ENCODE results near the gene IFITM1. TPM values are rescaled to one million over a fixed set of nuclear protein-coding genes. Genes with fewer than 3 reads are reported as not detected.

The IFITM1 gene
- total RNA-seq, 1 donor: 276 TPM

GRCh38 chr11:288478-289397 is 25.1 kb upstream of the IFITM1 start, which contains the start of gene PGGHG:
PGGHG (plus strand) TSS chr11:289126; CDS start chr11:289817, 691 bp downstream.
- Histone ChIP-seq H3K27me3 (ENCODE audit: insufficient read depth, low read length) (peaks cover 10% of the 10 kb centered on the region), H3K4me3 (ENCODE audit: low read length) (peak within 1 kb of the TSS; percentile 57), H3K4me1 (ENCODE audit: insufficient read depth, low read length) (peaks cover 34% of the 10 kb centered on the region), H3K9me3 (ENCODE audit: low read depth, low read length) (no peaks in the 10 kb centered on the region)

- Histone ChIP-seq H3K4me3 (ENCODE audit: low read length) (no peak overlapping the region), H3K4me1 (ENCODE audit: insufficient read depth, low read length) (peaks cover 29% of the 10 kb centered on the region)
These were observed 24.5 kb upstream of the IFITM1 start for GRCh38 chr11:289398-289711.

DNA sequence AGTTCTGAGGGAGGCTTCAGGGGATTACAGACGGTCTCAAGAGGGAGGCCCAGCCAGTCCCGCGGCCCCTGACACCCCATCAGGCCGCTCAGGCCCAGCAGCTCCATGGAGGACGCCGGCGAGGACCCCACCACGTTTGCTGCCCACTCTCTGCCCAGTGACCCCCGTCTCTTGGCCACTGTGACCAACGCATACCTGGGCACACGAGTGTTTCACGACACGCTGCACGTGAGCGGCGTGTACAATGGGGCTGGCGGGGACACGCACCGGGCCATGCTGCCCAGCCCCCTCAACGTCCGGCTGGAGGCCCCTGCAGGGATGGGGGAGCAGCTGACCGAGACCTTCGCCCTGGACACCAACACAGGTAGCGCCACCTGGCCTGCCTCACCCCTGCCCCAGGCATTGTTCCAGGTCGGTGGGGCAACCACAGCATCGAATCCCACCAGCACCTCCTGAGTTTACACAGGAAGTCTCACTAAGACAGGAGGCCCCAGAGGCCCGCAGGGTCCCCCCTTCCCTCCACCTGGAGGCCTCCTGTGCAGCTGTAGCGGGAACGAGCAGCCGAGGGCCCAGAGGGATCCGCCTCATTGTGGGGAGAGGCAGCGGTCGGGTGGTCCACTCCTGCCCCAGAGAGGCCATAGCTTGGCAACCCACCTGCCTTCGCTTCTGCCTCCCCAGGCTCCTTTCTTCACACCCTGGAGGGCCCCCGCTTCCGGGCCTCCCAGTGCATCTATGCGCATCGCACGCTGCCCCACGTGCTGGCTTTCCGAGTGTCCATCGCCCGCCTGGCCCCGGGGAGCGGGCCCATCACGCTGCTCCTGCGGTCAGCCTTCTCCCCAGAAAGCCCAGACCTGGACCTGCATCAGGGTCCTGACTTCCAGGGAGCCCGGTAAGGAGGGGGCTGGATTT is 23.9 kb upstream of the IFITM1 start:
- H3K4me1 ChIP-seq (ENCODE audit: insufficient read depth, low read length): peaks cover 29% of the 10 kb centered on the region
- H3K4me3 ChIP-seq (ENCODE audit: low read length): no peak overlapping the region
- no peaks in the 10 kb centered on the region for H3K9me3 ChIP-seq (ENCODE audit: low read depth, low read length)
- peaks cover 10% of the 10 kb centered on the region for H3K27me3 ChIP-seq (ENCODE audit: insufficient read depth, low read length)

More at GRCh38 chr11:289398-289711, 24.5 kb upstream of the IFITM1 start:
- peaks cover 10% of the 10 kb centered on the region for H3K27me3 ChIP-seq (ENCODE audit: insufficient read depth, low read length)
- no peaks in the 10 kb centered on the region for H3K9me3 ChIP-seq (ENCODE audit: low read depth, low read length)

DNA sequence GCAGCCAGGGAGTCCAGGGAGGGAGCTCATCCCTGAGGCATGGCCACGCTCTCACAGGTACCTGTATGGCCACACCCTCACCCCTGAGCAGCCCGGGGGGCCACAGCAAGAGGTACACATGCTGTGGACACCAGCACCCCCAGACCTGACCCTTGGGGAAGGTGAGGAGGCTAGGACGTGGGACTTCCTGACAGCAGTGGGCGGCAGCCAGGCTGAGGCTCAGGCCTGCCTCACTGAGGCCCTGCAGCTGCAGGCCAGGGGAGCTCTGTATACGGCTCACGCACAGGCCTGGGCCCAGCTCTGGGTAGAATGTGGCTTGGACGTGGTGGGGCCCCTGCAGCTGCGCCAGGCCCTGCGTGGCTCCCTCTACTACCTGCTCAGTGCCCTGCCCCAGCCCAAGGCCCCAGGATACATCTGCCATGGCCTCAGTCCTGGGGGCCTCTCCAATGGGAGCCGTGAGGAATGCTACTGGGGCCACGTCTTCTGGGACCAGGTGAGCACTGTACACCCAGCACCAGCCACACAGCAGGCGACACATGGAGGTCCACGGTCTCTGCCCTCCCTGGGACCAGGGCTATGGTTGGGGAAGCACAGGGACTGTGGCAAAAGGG is 23.1 kb upstream of the IFITM1 start:
- no peak overlapping the region for H3K4me3 ChIP-seq (ENCODE audit: low read length)

DNA sequence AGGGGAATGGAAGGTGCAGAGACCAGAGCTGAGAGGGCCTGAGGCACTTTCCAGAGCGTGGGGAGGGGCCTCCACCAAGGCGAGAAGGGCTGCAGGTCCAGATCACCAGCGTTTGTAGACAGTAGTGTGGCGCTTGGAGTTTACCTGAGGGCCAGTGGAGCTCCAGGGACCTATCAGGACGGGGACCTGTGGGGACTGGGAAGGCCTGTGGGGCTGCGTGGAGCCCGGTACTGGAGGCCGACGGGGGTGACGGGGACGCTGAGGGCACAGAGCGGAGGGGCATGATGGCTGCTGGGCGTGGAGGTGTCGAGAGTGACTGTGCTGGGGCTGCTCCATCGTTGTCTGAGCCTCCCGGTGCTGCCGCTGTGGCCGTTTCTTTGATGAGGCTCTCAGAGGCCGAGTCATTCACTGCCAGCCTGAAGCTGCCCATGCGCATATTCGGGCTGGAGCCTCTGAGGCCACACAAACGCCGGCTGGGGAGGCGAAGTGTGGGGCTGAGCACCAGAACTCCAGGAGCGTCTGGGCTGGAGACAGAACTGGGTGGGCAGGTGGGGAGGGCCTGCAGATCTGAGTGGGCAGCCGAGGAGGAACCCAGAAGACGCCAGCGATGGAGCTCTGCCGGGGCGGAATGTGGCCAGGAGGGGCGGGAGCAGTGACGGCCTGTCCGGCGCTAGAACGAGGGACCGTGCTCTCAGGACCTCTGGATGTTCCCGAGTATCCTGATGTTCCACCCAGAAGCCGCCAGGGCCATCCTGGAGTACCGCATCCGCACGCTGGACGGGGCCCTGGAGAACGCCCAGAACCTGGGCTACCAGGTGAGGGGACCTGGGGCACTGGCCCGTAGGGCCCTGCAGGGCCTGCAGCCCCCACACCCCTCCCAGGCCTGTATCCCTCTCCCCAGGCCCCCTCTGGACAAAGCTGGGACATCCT is 22.3 kb upstream of the IFITM1 start:
- Histone ChIP-seq H3K27me3 (ENCODE audit: insufficient read depth, low read length) (peaks cover 10% of the 10 kb centered on the region), H3K4me1 (ENCODE audit: insufficient read depth, low read length) (peaks cover 29% of the 10 kb centered on the region), H3K9me3 (ENCODE audit: low read depth, low read length) (no peaks in the 10 kb centered on the region), H3K4me3 (ENCODE audit: low read length) (no peak overlapping the region)

More for the DNA sequence above, 23.1 kb upstream of the IFITM1 start:
- Histone ChIP-seq H3K9me3 (ENCODE audit: low read depth, low read length) (no peaks in the 10 kb centered on the region), H3K27me3 (ENCODE audit: insufficient read depth, low read length) (peaks cover 10% of the 10 kb centered on the region), H3K4me1 (ENCODE audit: insufficient read depth, low read length) (peaks cover 29% of the 10 kb centered on the region)

GRCh38 chr11:292211-293121 is 21.4 kb upstream of the IFITM1 start:
- peaks cover 31% of the 10 kb centered on the region for H3K4me1 ChIP-seq (ENCODE audit: insufficient read depth, low read length)
- H3K4me3 ChIP-seq (ENCODE audit: low read length): no peak overlapping the region
- H3K27me3 ChIP-seq (ENCODE audit: insufficient read depth, low read length): peaks cover 5% of the 10 kb centered on the region
- no peaks in the 10 kb centered on the region for H3K9me3 ChIP-seq (ENCODE audit: low read depth, low read length)

DNA sequence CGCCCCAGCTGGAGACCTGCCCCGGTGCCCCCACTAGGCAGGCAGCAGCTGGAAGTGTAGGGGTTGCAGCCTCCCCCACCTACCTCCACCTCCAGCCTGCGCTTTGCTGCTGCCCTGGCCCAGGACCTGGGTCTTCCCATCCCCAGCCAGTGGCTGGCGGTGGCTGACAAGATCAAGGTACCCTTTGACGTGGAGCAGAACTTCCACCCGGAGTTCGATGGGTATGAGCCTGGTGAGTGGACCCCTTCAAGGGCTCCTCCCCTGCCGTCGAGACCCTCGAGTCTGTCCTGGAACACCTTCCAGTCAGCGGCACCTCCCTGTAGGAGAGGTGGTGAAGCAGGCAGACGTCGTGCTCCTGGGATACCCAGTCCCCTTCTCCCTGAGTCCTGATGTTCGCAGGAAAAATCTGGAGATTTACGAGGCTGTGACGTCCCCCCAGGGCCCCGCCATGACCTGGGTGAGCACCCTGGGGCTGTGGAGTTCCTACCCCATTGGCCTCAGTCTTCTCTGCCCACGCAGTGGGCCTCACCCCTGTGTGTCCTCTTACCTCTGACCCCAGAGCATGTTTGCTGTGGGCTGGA is 20.5 kb upstream of the IFITM1 start:
- Histone ChIP-seq H3K4me1 (ENCODE audit: insufficient read depth, low read length) (peaks cover 33% of the 10 kb centered on the region), H3K4me3 (ENCODE audit: low read length) (no peak overlapping the region), H3K9me3 (ENCODE audit: low read depth, low read length) (no peaks in the 10 kb centered on the region), H3K27me3 (ENCODE audit: insufficient read depth, low read length) (no peaks in the 10 kb centered on the region)

DNA sequence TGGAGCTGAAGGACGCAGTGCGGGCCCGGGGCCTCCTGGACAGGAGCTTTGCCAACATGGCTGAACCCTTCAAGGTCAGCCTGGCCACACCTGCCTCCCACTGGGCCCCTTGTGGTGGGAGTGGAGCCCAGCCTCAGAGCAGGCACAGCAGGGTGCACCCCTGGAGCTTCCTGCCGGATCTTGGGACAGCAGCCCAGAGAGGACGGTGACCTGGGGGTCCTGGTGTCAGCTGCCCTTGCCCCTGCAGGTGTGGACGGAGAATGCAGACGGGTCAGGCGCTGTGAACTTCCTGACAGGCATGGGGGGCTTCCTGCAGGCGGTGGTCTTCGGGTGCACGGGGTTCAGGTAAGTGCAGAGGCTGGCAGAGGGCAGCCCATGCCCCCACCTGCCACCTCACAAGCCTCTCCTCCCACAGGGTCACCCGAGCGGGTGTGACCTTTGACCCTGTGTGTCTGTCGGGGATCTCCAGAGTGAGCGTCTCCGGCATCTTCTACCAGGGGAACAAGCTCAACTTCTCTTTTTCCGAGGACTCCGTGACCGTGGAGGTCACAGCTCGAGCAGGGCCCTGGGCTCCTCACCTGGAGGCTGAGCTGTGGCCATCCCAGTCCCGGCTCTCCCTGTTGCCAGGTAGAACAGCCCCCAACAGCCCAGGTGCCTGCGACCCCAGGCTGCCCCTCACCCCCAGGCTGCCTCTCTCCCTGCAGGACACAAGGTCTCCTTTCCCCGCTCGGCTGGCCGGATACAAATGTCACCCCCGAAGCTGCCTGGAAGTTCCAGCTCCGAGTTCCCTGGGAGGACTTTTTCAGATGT is 19.8 kb upstream of the IFITM1 start:
- Histone ChIP-seq H3K27me3 (ENCODE audit: insufficient read depth, low read length) (no peaks in the 10 kb centered on the region), H3K4me3 (ENCODE audit: low read length) (no peak overlapping the region), H3K4me1 (ENCODE audit: insufficient read depth, low read length) (peaks cover 33% of the 10 kb centered on the region), H3K9me3 (ENCODE audit: low read depth, low read length) (no peaks in the 10 kb centered on the region)

DNA sequence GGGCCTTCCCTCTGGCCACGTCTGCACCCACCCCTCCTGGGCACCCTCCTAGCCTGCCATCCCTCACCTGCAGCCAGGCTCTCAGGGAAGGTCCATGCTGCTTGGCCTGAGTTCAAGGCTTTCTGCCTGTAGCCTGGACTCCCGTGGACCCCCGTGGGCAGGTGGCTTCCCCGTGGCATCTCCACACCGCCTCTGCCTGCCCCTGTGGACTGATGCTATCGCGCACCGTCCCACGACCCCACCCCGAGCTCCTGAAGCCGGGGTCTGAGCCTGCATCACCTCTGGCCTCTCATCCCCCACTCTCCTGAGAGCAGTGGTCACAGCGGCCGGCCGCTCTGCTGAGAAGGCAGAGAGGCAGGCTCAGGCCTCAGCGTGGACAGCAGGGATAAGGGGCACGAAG is 19.1 kb upstream of the IFITM1 start:
- Histone ChIP-seq H3K4me1 (ENCODE audit: insufficient read depth, low read length) (peaks cover 29% of the 10 kb centered on the region), H3K9me3 (ENCODE audit: low read depth, low read length) (no peaks in the 10 kb centered on the region), H3K27me3 (ENCODE audit: insufficient read depth, low read length) (no peaks in the 10 kb centered on the region), H3K4me3 (ENCODE audit: low read length) (no peak overlapping the region)

DNA sequence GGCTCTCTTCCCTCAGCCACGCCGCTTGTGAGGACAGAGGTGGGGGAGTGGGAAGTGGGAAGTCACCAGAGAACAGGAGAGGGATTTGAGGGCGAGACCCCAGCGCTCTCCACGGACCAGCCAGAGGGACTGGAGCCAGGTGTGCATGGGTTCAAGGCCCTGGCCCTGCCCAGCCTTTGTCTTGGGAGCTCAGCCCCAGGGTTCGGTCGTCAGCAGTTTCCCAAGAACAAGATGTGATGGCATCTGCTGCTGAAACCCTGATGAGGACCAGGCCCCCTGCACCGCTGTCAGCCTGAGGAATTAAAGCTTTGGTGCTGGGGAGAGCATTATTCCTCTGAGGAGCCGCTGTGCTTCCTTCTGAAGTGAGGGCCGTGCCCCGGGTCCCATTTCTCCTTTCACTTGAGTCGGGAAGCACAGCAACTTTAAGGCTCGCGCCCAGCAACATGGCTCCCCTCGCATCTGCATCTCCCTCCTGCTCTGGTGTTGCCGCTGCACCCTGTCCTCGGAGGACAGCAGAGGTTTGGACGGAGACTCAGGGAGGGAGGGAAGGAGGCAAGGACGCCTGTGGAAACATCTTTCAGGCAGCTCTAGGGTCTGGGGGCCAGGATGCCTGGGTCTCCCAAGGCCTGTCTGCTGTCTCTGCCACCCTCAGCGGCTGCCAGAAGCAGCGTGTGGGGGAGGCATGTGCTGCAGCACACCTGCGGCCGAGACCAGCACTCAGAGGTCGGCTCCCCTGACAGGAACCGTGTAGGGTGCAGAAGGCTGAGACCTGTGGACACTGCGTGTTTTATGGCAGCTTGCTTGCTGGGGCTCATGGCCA is 18.3 kb upstream of the IFITM1 start:
- no peaks in the 10 kb centered on the region for H3K9me3 ChIP-seq (ENCODE audit: low read depth, low read length)
- peaks cover 21% of the 10 kb centered on the region for H3K4me1 ChIP-seq (ENCODE audit: insufficient read depth, low read length)
- H3K4me3 ChIP-seq (ENCODE audit: low read length): no peak overlapping the region
- H3K27me3 ChIP-seq (ENCODE audit: insufficient read depth, low read length): no peaks in the 10 kb centered on the region

DNA sequence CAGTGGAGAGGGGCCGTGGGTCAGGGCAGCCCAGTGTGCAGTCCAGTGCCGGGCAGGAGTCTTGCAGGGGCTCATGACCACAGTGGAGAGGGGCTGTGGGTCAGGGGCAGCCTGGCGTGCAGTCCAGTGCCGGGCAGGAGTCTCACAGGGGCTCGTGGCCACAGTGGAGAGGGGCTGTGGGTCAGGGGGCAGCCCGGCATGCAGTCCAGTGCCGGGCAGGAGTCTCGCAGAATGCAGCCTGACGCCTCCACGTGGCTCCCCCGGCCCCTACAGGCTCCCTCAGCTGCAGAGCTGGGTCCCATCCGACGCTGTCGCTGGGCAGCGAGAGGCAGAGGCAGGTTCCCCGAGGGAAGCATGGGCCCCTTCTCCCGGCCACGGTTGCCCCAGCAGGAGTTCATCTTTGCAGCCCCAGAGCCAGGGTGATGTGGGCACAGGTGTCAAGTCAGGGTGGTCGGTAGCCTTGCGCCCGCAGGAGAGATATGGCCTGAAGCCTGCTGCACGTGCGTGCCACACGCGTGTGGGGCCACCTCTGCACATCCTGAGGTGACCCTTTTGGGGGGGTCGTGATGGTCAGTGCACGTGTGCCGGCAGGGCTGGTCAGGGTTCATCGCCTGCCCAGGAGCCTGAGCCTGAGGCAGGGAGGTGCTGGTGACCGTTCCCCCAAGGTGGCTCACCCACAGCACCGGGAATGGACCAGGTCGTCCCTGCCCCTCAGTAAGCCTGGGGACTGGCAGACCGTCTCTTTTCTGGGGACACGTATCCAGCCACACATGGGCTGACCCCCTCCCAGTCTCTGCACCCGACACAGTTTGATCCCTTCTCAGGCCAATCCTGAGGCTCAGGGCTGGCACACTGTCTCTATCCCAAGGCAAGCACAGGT is 17.4 kb upstream of the IFITM1 start:
- H3K27me3 ChIP-seq (ENCODE audit: insufficient read depth, low read length): no peaks in the 10 kb centered on the region
- no peak overlapping the region for H3K4me3 ChIP-seq (ENCODE audit: low read length)
- peaks cover 19% of the 10 kb centered on the region for H3K4me1 ChIP-seq (ENCODE audit: insufficient read depth, low read length)
- no peaks in the 10 kb centered on the region for H3K9me3 ChIP-seq (ENCODE audit: low read depth, low read length)

Measured in mononuclear cell (primary cell).